Hindlimb muscle (tissue), 1 donor: Measurements from ENCODE around the gene RHEX. TPM values are rescaled to one million over a fixed set of nuclear protein-coding genes. Genes with fewer than 3 reads are reported as not detected.

ENCODE experiments used
- DNase-seq: peaks from one replicate; pipeline ENCODE4 v3.0.0-alpha.2; 2013
- polyA plus RNA-seq: library from polyadenylated mRNA; unstranded; fragments of 120-200 nt; gene quantifications from one replicate; pipeline ENCODE4 v1.2.1, GENCODE V29; 2013; ENCODE audit not compliant: insufficient read length

RHEX gene
- polyA plus RNA-seq, 1 donor = 0.28 TPM

DNA sequence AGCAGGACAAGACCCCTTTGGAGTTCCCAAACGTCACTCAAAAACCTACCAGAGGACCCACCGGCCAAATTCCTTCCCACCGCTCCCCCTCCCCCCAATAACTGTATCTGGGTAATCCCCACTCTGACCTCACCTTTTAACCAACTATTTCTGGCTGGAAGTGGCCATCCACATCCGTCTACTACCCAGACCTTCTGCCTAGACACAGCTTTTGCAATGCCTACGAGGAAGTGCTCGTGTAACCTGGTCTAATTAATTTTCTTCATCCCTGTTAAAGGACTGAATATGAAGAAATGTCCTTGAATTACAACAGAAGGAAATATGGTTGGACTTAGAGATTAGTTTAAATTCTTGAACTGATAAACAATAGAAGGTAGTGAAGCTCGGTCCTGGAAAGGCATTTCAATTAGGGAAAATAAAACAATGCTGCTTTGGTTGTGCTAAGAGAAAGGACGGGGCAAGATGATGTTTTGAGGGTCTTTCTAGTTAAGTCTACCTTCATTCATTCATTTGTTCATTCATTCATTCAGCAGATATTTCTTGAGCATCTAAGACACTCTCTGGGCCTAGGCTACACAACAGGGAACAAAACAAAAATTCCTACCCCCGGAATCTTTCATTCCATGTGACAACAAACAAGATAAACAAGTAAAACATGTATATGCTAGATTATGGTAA is 45.4 kb downstream of the RHEX start:
- no peak for DNase-seq

DNA sequence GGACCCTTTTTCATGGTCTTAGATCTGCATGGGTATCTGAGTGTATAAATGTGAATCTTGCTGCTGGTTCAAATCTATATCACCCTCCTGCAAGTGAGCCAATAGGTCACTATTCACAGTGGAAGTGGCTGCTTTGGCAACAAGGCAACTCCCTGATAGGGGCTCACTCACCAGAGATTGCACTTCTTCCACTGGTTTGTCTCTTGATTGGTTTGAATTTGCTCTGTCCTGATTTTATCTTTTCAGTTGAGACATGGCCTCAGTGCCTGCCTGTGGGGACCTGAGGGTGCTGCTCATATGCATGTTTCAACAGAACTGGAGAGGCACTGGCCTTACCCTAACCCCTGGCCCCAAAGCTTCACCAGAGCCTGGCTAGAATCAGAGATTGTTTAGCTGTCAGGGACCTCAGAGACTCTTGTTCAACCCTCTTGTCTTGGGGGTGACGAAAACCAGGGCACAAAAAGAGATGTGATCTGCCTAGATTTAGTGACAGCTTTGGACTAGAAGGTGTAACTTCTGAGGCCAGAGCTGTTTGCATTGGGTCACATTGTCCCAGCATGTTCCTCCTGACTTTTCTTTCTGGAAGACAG is 47.3 kb downstream of the RHEX start:
- DNase-seq = no peak

DNA sequence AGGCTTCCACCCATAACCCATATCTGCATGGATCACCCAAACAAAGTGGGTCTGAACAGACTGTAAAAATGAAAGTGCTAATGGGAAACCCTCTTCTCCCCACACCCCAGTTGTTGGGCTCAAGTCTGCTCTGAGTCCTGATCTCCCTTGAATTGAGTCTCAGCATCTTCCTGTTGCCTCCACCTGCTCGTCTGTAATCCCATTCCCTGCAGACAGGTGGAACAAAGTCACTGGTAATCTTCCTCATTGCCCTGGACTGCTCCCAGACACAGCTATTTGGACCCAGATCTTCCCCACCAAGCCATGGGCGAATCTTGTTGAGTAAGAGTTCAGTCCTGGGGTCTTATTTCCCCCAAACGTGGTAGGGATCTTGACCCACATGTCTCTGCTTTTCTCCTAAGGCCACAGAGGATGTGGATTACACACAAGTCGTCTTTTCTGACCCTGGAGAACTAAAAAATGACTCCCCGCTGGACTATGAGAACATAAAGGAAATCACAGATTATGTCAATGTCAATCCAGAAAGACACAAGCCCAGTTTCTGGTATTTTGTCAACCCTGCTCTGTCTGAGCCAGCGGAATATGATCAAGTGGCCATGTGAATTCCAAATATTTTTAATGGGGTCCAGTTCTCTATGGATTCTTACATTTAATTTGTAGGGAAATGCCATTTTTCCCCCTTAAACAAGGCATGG is 48.5 kb downstream of the RHEX start:
- DNase-seq = no peak

DNA sequence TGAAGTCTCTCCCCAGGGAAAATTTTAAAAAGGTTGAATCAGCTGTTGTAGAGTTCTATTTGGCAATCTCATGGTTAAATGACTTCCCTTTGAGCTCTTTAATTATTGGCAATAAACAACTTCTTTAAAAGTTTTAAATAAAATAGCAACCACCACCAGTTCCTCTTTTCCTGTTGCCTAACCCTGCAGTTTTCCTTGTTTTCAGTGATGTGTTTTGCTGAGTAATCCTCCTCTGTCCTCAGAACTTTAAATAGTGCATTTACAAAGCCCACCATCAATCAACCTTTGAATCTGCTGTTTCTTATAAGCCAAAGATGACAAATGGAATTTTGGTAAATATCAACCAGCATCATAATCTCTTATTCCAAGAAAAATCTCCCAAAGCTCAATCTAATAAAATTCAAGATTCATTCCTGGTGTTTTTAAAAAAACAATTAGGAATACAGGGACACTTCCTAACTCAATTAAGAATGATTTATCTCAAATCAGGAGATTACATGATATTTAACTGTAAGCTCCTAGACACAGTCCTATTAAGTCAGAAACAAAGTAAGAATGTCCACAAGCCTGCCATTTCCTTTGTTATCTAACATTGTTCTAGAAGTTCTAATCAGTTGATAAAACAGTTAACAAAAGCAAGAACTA is 49.4 kb downstream of the RHEX start:
- DNase-seq = no peak

DNA sequence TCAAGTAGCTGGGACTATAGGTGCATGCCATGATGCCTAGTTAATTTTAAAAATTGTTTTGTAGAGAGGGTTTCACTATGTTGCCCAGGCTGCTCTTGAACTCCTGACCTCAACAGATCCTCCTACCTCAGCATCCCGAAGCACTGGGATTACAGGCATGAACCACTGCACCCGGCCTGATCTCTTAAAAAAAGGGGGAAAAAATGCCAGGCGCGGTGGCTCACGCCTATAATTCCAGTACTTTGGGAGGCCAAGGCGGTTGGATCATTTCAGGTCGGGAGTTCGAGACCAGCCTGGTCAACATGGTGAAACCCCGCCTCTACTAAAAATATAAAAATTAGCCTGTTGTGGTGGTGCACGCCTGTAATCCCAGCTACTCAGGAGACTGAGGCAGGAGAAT is 51.0 kb downstream of the RHEX start:
- no peak for DNase-seq

DNA sequence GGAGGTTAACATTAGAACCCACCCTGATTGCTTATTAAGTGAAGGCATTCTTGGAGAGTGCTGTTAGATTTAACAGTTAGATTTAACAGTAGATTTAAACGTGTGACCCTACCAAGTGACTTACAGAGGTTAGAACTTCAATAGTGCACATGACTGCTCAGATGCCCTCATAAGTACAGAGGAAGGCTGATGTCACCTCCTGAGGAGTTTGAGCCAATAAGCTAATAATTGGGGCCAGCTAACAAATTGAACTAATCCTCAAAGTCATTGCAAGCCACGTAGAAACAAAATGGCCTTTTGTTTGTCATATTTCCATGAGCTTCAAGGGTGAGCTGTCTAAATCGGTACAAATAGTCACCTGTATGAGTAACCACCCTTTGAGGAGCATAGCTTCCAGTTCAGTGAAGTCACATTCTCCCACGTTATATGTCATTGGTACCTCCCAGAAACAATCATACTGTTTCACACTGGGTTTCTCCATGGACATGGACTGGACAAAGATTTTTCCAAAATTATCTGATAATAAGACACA is 52.6 kb downstream of the RHEX start:
- no peak for DNase-seq

DNA sequence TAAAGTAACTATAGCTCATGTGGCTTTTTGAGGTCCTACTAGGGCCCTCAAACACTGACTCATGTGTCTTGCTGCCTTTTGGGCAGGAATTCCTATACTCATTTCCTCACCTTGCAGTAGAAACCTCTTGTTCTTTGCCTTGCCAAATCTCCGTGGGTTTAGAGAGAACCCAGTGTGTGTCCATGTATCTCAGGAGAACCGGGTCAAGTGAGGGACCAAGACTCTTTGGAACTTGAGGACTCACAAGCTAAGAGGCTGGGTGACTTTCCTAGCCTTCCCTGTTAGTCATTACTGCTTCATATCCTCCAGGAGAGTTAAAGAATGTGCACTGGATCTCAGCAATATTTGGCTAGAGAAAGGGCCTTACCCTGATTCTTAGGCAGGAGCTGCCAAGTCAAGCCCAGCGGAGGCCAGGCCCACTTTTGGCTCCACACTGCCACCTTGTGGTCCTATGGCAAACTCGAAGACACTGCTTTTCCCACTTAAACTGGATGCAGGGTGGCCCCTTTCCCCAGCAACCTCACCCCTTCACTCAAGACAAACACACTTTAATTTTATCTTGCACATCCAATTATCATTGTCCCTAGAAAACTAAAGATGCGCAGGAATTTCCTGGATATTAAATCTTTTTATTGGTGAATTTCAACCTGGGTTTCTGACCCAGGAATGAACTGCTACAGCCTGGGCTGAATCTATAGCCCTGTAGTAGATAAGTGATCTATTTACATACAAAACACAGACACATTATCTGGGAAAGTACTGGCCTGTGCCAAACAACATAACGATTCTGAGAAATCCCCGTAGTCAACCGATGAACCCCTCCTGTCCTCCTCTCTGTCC is 53.6 kb downstream of the RHEX start:
- peak; percentile 88 for DNase-seq

DNA sequence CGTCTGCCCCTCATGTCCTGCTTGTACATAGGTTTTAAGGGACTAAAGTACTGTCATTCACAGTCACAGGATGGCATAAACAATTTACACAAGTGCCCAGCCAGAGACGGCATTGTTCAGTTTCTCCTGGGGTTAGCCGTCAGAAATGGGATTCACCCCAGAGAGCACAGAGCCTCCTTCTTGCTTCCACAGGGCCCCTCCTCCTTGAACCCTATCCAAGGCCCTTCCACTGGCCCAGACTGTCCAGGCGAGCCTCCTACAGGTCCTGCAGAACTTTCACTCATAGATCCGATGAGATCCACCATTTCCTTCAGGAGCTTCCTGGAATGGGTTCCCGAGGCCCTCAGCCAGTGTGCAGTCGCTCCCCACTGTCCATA is 54.2 kb downstream of the RHEX start:
- no peak for DNase-seq

DNA sequence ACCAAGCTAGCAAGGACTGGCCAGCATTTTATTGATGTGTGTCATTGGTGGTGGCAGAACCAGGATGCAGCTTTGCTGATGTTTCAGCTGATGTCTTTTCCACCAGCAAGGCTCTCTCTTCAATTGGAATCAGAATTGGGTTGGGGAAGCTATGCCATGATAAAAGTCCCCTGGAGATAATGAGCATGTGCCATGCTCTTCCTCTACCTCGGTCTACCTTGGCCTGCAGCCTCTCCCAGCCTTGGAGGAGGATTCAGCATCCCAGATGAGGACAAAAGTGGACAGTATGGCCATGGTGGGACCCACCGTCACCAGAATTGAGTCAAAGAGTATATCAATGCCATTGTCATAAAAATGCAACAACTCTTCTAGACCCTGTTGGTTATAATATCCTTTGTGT is 55.7 kb downstream of the RHEX start:
- no peak for DNase-seq

DNA sequence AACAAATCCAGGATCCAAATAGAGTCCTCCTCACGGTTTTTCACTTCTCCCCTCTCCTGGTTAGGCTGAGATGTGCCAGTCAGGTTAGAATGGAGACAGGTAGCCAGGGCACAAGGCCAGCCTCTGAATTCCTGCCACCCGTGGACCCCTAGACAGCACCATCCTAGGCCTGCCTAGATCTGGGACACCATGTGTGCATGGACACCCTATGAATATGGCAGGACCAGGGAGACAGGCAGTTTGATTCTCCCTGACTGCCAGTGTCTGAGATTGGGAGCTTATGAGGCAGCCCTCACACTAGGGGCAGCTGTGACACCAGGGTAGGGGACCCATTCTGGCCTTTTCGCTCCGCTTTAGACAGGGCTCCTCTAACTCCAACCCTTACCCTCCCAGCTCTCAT is 56.7 kb downstream of the RHEX start:
- DNase-seq = no peak

DNA sequence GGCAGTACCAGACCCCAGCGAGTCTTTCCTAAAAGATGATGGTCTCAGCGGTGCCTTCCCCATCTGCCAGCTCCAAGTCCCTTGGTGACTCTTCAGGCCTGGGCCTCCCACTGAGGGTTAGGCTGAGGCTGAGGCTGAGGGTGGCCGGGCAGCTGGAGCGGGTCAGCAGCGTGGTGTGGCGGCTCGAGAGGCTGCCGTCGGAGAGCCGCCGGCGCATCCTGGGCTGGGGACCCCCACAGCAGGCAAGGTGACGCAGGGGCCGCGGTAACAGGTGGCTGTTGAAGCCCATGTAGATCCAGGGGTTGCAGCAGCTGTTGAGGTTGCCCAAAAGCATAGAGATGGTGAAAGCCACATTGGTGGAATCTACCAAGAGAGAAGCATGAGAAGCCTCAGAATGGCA is 57.2 kb downstream of the RHEX start:
- no peak for DNase-seq

DNA sequence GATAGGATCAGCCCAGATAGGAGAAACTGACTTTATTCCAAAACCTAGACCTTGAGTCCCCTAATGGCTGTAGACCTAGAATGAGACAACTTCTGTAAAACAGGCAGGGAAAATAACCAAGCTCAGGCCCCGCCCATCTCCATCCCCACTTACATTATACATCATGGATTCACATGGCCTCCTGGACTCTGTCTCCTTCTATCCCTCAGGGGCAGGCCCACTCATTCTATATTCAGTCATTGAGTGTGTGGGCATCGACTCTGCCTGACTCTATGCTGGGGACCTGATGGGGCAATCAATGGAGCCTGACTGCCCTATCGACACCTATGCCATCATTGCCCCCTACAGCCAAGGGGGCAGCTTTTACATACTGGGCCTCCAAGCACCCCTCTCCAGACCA is 57.8 kb downstream of the RHEX start:
- no peak for DNase-seq

DNA sequence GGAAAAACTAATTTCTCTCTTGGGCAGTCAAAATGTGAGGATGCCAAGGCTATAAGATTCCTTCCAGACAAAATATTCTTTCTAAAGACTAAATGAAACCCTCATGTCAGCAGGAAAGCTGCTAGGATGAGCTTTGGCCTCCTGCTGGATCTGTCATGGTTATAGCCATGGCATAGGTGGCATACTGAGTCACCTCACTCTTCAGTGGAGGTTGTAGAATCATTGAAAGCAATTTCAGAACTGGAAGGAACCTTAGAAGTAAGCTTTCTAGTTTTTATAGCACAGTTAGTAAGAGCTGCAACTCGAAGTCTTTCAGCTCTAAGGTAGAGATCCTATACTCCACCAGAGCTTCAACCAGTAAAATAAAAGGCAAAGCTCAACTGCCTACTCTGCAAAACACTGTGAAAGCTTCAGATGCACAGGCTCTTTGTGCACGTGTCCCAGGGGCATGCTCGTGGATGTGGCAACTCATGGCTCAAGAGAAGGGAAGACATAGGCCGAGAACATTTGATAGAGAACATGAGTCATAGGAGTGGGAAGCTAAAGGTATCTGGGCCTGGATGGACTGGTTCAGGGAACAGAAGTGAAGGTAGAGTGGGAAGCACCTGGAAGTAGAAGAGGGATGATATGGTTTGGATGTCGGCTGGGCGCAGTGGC is 58.4 kb downstream of the RHEX start:
- DNase-seq = no peak

DNA sequence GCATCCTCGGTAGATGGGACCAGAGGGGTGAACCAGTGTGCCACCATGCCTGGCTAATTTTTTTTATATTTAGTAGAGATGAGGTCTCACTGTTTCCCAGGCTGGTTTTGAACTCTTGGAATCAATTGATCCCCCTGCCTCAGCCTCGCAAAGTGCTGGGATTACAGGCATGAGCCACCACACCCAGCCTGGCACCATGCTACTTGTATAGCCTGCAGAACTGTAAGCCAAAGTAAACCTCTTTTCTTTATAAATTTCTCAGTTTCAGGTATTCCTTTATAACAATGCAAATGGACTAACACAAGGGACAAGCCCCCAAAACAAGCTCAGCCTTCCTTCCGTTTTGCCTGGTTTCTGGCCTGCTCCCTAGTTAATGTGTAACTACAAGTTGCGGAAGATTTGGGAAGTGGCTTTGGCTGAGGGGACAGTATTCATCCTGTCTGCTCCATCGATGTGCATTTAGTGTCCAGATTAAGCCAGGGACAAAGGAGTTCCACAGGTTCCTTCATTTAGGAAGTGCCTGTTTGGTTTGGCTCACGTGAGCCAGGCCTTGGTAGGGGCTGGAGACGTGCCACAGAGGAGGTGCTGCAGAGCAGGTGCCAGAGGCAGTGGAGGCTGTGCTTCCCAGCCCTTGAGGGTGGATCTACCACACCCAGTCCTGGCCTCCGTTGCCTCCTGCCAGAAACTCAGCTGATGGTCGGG is 59.8 kb downstream of the RHEX start:
- DNase-seq = no peak

DNA sequence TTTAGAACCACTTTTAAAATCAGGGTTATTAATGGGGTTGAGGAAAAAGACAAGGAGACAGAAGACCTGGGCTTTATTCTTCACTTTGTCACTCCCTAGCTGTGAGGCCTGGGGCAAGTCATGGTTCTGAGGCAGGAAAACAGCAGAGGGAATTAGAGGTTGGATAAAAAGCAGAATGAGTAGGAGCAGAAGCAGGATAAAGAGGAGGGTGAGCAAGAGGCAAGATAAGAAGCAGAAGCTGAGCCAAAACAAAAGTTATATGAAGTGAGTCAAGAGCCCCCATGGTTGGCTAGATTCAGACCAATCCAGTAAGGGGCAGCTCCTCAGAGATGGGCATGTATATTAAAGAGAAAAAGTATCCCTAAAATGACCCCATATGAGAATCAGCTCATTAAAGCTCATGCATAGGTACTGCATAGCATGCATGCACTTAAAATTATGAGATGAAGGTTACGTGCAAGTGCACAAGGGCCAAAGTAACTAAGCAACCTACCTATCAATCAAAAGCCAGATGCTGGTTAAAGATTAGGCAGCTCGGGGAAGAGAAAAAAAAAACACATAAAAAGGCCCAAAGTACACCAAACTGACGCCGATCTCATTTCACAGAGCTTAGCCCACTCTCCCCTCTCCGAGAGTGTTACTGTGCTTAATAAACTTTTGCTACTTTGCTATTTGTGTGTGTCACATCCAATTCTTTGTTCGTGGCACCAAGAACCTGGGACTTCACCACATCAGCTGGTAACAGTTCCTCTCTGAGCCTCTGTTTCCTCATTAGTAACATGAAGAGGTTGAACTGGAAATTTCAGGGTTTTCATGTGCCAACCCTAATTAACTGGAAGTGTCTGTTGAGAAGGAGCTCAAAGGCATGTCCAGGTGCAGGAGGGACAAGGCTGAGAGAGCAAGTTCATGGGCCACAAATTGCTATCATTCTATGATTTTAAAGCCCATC is 62.0 kb downstream of the RHEX start:
- DNase-seq = no peak

DNA sequence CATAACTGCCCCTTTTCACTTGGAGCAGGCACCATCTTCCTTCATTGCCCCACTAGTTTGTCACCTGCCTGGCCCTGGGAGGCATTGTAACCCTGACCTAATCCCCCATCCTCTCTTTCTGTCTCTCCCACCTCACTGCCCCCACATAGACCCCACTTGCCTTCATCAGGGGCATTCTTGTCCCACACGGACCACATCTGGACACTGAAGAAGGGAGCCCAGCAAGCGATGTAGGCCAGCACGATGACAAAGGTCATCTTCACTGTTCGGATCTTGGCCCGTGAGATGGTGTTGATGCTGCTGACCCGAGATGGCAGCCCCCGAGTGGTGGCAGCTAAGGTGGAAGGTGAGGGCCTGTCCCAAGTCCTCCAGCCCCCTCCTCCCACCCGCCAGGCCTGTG is 62.8 kb downstream of the RHEX start:
- no peak for DNase-seq

DNA sequence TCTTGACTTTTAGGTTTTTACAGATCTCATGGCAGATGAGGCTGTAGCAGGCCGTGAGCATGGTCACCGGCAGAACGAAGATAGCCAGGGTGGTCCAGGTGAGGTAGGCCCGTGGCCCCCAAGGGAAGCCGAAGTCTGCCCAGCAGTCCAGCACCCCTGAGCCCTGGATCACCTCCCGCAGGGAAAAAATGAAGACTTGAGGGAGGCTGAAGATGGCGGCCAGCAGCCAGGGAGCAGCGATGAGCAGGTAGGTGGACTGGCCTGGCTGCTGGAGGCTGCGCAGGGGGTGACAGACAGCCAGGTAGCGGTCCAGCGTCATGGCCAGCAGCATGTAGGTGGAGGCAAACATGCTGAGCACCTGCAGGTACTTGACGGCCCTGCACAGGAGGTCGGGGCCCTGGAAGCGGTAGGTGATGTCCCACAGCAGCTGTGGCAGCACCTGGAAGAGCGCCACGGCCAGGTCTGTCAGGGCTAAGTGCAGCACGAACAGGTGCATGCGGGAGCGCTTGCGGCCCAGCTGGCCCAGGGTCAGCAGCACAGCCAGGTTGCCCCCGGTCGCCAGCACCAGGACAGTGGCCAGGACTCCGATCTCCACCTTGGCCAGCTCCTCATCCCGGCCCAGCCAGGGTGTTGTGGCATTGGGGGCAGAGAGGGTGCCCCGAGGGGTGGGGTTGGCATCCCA is 63.4 kb downstream of the RHEX start:
- no peak for DNase-seq

DNA sequence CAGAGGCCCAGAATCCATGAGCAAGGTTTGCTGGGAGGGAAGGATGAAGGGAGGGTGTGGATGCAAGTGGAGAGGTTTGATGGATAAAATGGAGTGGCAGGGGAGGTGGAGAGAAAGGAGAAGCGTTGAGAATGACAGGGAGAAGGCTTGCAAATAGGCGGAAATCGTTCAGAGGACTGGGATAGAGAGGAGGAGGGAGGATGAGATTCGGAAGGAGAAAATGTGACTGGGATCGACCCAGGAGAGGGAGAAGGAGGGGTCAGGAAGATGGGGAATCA is 63.8 kb downstream of the RHEX start:
- no peak for DNase-seq

DNA sequence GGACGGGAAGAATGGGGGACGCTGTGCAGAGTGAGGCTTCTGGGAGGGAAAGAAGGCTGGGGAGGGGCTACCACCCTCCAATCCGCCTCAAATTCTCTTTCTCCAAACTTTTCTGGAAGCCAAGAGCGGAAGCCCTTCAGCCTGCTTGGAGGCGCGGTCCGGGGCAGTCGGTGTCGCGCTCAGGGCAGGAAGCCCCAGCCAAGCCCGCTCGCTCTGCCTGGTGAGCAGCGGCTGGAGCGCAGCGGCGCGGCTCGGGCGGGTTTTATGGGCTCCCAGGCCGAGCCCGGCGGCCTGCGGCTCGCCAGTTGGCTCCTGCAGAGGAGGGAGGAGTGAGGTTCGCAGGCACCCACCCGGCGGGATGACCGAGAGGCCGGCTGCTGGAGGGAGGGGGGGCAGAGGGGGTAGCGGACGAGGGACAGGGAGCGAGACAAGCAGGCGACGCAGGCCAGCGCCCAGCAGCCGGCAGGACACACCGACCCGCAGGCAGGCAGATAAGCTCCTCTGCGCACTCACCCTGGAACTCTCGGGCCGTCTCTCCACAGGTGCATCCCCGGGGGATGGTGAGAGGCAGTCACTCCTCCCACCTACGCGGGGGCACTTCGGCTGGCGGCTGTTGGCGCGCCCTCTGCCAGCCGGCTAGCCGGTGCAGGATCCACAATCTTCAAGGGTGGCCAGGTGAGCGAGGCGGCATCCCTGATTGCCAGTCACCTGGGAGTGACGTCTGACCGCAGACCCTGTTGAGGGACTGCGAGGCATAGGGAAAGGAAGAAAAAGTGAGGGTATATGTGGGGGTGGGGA is 64.4 kb downstream of the RHEX start, which contains the start of gene AVPR1B:
AVPR1B (minus strand) TSS at position 238 of the 798 bp plus-strand sequence. CDS start 498 bp downstream, outside the sequence.
- DNase-seq = peak; percentile 64
